HG03066 (cell line): ENCODE data around the gene MESP1.
"Not testable (repeated sequence)": the region's sequence is repeated elsewhere in the genome, so short reads cannot be mapped to it uniquely, and the experiment has no call there.

Source experiments
- ATAC-seq: cut with Tn5 transposase; IDR thresholded peaks from one replicate; pipeline ENCODE4 v1.9.1; 2021; ENCODE audit warnings: low read depth; ENCODE audit not compliant: unreplicated experiment

The MESP1 gene, protein sequence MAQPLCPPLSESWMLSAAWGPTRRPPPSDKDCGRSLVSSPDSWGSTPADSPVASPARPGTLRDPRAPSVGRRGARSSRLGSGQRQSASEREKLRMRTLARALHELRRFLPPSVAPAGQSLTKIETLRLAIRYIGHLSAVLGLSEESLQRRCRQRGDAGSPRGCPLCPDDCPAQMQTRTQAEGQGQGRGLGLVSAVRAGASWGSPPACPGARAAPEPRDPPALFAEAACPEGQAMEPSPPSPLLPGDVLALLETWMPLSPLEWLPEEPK

DNA sequence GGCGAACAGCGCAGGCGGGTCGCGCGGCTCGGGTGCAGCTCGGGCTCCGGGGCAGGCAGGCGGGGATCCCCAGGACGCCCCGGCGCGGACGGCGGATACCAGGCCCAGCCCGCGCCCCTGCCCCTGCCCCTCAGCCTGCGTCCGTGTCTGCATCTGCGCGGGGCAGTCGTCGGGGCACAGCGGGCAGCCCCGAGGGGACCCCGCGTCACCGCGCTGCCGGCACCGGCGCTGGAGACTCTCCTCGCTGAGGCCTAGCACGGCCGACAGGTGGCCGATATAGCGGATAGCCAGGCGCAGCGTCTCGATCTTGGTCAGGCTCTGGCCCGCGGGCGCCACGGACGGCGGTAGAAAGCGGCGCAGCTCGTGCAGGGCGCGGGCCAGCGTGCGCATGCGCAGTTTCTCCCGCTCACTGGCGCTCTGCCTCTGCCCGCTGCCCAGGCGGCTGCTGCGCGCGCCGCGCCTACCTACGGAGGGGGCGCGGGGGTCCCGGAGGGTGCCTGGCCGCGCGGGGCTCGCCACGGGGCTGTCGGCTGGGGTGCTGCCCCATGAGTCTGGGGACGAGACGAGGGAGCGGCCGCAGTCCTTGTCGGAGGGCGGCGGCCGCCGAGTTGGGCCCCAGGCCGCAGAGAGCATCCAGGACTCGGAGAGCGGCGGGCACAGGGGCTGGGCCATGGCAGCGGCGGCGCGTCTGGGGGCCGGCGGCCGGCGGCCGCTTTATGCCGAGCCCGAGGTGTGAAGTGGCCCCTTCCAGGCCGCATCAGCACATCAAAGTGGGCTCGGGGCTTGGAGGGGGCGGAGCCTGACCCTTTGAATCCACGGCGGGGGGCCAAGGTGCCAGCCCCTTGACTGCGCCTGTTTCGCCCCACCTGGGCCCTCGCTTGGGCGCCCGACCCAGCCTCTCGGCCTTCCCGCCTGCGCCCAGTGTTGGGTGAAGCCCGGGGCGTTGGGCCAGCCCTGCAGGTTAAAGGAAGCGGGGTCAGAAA lies at the start of gene MESP1:
TSS of gene MESP1 (minus strand) at position 690 of the 983 bp plus-strand sequence. CDS start at position 672, 18 bp downstream.
- ATAC-seq = peak; percentile 94

DNA sequence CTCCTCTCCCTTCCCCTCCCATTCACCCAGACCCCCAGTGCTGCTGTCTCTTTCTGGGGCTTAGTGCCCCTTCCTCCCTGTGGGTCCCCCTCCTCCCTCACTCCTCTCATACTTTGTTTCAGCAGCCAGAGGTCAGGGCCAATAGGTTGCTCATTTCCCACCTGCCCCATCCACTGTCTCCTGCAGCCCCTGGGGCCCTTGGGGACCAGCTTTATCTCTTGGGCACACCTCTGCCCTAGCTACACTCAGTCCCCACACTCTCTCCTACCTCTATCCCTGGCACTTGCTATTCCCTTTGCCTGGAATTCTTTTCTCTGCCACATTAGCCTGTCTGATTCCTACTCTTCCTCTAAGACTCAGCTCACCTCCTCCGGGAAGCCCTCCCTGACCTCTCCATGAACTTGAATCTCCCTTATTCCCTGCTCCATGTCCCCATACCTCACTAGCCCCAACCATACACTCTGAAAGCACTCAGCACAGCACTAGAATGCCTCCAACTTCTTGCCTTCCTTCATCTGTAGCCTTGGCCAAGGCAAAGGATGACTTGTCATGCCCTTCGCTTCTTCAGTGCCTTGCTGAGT lies 49.0 kb upstream of the MESP1 start:
- no peak for ATAC-seq

DNA sequence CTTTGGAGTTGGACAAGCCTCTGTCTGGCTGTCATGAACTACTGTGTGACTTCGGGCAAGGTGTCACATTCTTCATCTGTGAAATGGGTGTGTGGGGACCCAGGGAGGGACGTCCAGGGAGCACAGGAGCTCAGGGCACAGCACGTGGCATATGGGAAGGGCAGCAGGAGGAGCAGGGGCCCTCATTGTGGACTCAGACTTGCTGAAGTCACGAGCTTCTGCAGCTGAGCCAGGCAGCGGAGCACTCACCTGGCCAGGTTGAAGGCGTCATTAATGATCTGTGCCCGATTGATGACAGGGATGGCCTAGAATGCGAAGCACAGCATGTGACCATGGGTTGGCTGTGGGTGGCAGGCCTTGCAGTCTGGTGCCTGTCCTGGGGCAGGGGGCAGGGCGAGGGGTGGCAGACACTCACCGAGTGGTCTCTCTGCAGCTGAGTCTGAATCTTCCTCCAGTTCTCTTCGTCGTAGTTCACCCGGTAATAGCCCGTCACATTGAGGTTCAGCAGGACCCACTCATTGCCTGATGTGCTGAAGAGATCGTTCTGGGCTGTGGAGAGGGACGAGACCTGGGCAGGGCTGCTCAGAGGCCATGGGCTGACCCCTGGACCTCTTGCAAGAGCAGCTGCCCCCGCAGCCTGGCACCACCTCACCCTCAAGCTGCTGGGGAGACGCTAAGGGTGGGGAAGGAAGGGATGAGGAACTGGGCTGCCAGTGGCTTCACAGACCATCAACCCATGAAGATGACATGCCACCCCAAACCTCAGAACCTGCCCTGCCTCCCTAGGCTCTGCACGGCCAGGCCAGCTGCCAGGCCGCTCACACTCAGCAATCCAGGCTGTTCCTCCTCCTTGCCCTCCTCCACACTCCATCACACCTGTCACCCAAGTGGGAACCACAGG lies 48.2 kb upstream of the MESP1 start:
- ATAC-seq = no peak

DNA sequence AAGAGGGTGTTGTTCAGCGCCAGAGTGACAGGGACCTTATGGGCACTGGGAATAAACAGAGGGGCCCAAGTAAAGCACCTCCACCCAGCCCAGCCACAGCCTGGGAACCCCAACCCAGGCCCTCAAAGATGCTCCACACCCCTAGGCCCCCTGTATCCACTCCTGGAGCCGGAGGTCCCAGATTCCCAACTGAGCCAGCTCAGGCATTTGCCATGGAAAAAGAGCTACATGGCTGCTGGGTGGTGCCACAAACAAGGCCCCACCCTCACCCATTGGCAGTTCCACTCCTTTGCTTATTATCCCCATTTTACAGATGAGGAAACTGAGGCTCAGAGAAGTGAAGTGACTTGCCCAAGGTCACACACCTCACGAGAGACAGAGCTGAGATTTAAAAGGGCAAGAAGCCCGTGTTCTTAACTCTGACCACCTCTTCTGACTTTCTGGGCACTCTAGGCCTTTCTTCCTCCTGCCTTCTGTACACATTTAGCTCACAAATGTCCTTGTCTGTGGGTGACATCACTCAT lies 46.7 kb upstream of the MESP1 start:
- no peak for ATAC-seq

DNA sequence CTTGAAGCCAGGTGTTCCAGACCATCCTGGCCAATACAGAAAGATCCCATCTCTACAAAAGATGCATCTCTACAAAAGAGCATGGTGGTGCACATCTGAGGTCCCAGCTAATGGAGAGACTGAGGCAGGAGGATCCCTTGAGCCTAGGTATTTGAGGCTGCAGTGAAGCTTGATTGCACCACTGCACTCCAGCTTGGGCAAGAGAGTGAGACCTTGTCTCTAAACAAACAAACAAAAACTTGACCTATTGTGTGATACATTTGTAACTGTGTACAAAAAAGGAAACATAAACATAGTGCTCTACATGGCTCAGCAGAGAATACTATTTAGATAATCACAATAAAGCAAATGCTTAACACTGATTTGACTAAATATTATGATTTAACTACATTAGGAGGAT lies 44.9 kb upstream of the MESP1 start:
- ATAC-seq = no peak

DNA sequence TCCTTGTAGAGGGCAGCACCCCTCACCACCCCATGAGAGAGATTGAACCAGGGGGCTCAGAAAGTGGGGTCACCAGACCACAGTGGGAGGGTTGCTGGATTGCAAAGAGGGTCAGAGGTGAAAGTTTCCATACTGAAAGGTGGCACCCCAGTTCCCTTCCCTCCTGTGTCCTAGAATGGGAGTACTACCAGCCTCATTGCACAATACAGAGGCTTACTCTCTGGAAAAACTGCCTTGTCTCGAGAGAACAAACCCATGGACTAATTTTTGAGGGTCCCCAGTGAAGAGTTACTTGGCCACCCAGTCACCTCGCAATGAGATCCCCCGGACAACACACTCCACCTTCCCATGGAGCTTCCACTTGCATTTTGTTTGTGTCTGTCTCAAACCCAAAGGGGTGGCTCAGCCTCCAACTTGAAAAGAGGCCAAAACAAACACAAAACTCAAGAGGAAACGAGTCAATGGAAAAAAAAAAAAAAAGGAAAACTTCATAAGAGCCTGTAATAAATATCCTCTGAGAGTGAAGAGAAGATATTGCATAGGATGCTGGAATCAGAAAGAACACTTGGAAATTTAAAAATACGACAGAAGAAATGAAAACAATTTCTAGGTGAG lies 43.7 kb upstream of the MESP1 start:
- ATAC-seq = no peak

DNA sequence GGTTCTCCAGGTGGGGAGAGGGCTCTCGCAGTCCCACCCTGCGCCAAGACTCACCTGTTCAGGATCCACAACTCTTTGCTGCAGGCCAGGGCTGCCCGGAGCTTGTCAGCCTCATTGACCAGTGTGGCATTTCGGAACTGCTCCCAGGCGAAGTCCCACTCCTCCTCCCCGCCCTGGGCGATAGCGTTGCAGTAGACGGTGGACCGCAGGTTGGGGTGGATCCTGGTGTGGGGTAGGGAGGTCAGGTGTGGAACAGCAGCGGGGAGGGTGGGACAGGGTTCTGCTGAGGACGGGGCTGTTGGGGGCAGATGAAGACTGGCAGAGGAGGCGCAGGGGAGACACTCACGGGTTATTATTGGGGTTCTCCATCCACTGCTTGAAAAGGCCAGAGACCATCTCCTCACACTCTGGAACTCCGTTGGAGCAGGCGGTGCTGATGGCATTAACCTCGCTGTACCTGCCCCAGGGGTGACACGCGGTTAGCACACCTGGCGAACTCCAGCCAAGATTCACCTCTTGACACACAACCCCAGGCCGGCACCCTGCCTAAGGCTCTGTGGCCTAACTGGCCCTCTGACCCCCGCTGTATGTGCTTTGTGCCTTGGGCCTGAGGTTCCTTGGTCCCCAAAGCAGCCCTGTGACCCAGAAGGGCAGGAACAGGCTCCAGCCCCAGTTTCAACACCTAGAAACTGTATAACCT lies 41.2 kb upstream of the MESP1 start:
- ATAC-seq = no peak

DNA sequence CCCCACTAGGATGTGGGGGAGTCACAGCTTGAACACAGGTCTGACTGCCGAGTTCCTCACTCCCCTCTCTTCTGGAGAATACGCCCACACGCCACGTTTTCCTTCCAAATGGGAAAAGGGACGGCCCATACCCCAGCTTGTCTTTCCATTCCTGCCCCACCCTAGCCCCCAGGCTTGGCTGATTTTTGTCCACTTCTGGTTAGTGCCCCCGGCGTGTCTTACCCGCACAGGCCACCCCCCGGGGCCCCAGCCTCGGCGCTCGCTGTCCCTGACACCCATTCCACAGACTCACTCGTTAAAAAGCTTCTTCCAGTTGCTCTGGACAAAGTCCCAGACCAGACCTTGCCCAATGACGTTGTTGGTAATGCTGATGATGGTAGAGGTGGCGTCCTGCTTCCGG lies 39.6 kb upstream of the MESP1 start:
- no peak for ATAC-seq

DNA sequence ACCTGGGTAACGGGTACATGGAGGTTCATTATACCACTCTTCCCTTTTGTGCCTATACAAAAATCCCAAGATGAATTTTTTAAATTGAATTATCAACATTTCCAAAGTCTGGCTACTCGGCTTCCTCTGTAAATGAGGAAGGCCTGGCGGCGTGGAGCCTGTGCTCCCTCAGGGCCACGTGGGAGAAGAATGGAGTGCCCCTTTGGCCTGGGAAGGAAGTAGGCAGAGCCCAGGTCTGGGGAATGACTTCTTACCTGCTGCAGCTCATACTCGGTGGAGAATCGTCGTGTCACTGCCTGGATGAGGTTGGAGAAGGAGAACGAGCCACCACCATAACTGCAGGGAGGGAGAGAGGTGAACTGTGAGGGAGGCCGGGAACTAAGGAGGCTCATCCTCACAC lies 39.2 kb upstream of the MESP1 start:
- ATAC-seq = no peak

DNA sequence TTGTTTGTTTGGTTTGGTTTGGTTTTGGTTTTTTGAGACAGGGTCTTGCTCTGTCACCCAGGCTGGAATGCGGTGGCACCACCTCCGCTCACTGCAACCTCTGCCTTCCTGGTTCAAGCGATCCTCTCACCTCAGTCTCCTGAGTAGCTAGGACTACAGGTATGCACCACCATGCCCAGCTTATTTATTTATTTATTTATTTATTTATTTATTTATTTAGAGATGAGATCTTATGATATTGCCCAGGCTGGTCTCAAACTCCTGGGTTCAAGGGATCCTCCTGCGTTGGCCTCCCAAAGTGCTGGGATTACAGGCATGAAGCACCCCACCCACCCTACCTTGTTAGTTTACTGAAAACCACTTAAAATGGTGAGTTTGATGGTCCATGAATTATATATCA lies 37.5 kb upstream of the MESP1 start:
- not testable (repeated sequence) for ATAC-seq

DNA sequence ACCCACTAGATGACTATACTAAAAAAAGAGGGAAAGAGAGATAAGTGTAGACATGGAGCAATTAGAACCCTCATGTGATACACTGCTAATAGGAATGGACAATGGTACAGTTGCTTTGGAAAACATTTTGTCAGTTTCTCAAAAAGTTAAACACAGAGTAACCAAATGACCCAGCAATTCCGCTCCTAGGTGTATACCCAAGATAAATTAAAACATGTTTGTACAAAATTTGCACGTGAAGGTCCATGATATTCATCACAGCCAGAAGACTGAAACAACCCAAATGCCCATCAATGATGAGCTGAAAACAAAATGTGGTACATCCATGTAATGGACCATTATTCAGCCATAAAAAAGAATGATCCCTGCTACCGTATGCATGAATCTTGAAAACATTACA lies 36.9 kb upstream of the MESP1 start:
- no peak for ATAC-seq

DNA sequence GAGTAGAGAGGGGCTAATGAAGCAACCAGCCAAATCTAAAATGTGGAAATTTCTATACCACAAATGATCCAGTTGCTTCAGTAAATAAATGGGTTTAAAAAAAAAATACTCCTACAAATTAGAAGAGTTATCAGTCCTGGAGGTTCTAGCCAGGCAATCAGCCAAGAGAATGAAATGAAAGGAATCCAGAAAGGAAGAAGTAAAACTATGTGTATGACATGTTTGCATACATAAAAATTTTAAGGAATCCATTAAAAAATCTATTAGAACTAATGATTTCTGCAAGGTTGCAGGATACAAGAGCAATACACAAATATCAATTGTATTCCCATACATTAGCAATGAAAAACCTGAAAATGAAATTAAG lies 34.7 kb upstream of the MESP1 start:
- no peak for ATAC-seq

DNA sequence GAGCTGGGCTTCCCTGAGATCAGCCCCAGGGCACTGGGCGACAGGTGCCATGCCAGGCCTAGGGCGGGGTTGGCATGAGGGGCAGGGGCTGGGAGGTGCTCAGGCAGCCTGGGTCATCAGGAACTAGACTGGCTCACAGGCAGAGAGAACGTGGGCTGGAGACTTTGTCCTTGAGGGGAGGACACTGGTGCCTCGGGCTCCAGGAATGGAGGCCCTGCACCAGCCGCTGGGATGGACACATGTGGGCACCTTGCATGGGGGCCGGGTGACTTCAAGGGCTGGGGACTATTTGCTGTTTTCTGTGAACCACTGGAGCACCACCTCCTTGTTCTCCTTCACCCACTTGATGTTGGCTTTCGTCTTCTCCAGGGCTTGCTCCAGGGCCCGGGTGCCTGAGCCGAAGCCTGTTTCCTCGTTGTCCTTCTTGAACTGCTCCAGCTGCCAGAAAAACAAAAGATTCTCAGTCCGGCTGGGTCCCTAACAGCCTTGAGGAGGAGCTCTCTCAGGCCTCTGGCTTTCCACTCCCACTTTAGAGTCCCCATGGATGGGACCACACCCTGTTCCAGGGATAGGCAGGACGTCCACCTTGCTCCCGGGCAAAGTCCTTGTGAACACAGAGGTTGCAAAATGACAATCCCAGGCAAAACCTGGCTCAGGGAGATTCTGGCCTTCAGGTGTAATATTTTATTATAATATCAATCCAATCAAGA lies 34.2 kb upstream of the MESP1 start:
- no peak for ATAC-seq

DNA sequence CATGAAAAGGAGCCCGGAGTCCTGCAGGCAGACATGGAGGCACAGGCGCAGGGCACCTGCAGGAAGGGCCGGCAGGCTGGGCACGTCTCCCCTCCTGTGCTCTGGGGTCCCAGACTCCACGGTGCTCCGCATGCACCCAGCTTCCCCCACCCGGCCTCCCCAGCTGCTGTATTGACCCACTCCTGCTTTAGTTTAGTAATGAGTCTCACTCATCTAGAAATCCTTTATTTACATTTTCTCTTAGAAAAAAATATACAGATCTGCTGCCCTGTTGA lies 33.6 kb upstream of the MESP1 start:
- ATAC-seq = no peak

DNA sequence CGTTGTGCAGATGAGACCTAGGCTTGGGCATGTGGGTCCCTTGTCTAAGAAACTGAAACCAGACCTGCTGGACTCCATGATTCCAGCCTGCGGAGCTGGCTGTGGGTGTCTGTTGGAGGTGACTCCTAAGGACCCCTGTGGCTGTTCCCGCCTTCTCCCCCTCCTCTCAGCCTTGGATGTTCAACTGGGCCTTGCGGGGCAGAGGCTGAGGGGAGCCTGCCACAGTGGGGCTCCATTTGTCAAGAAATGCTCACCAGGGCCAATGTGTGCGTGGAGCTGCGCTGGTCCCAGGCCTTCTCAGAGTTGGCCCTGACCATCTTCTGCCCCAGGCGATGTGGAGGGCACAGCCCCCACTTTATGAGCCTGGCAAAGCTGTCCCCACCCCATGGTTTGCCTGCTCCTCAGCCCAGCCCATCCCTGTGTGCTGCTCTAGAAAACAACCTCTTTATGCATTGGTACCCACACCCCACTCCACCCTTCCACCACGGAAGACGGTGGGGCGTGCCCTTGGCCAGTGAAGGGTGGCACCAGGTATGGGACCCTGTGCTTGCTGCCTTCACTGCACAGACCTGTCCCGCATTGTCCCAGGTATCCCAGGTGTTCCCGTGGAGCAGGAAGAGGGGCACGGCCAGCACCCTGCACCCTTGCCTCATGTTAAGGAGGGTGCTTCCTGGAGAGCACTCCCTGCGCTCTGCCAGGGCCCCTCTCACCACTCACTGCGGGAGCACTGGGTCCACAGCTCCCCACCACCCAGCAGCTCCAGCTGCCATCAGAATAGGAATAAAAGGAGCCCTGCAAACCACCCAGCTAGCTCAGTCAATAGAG lies 33.0 kb upstream of the MESP1 start:
- no peak for ATAC-seq

DNA sequence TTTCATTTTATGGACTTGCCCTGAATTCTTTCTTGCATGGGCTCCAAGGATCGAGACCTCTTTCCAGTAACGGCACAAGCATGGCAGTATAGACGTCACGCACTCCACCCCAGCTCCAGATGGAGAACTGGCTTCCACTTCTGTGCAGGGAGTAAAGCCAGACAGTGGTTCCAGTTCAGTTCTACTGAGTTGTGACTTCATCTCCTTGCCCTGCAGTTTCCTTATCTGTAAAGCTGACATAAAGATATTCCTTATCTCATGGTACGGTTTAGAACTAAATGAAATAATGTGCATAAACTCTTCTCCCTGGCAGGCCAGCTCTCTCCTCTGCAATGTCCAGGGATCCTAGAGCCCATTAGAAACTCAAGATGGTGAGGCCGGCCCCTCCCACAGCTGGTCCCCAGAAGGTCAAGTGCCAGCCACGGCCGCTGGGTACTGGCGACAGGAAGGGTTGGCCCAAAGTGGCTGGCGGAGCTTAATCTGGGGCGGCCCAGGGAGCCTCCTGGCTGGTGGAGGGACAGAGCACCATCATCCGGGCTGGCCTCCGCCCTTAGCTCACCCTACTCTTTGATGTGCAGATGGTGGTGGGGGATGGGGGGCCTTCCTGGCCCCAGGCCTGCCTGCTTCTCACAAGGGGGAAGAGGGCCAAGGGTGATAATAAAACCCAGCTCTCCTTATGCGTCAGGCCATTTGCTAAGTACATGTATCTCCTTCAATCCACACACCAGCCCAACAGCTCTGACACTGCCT lies 32.2 kb upstream of the MESP1 start:
- no peak for ATAC-seq

DNA sequence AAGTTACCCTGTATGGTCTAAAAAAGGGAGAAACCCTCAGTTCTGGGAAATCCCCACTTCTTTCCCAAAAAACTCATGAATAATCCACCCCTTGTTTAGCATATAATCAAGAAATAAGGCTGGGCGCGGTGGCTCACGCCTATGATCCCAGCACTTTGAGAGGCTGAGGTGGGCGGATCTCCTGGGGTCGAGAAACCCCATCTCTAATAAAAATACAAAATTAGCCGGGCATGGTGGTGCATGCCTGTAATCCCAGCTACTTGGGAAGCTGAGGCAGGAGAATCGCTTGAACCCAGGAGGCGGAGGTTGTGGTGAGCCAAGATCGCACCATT lies 31.5 kb upstream of the MESP1 start:
- ATAC-seq = not testable (repeated sequence)
